HT1080 (cell line): Measurements from ENCODE around the gene TSPAN14. TPM values are rescaled to one million over a fixed set of nuclear protein-coding genes. Genes with fewer than 3 reads are reported as not detected.

Experiments
- DNase-seq: peaks from one replicate; pipeline ENCODE4 v3.0.0-alpha.2; 2015; ENCODE audit warnings: low read depth
- total RNA-seq: library from RNA; depleted of rRNA; stranded (reverse); fragments of >200 nt; shearing (Covaris generic); gene quantifications from 2 replicates; pipeline ENCODE4 v1.2.3, GENCODE V29; 2014

The TSPAN14 gene
- total RNA-seq, 1 experiment from 2014 or later: 43.1 TPM

GRCh38 chr10:80454513-80455460, 677 bp downstream of the TSPAN14 start:
- no peak for DNase-seq

DNA sequence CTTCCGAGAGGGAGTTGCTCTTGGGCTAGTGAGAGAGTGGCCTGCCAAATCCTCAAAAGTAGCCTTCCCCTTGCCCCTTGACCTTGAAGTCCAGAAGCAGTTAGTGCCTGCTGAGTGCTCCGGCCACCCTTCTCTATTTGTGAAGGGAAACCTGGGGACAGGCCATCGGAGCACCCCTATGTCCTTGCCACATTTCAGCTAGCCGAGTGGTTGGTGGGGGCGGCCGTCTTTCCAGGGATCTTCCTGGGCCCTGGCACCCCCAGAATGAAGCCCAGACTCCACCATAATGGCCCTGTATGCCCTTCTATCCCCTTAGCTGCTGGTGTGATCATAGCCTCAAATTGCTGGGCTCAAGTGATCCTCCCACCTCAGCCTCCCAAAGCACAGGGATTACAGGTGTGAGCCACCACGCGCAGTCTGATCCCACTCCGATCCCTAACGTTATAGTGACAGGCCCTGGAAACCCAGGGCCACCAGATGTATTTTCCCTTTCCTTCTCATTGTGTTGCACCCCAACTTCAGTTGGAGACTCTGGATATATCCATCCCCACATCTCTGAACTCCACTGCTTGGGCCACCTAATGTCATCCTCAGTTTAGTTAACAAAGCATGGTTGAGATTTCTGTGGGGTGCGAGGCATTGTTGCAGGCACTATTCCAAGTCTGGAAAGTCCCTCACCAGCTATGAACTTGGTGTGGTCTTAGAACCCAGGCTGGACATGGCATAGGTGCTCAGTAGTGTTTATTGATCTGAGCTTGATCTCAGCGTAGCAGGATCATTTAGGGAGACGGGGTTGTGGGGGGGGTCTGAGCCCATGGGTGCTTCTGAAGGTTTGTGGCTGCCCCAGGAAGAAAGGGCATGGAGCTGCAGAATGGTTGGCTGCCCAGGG, 1.6 kb downstream of the TSPAN14 start:
- no peak for DNase-seq

DNA sequence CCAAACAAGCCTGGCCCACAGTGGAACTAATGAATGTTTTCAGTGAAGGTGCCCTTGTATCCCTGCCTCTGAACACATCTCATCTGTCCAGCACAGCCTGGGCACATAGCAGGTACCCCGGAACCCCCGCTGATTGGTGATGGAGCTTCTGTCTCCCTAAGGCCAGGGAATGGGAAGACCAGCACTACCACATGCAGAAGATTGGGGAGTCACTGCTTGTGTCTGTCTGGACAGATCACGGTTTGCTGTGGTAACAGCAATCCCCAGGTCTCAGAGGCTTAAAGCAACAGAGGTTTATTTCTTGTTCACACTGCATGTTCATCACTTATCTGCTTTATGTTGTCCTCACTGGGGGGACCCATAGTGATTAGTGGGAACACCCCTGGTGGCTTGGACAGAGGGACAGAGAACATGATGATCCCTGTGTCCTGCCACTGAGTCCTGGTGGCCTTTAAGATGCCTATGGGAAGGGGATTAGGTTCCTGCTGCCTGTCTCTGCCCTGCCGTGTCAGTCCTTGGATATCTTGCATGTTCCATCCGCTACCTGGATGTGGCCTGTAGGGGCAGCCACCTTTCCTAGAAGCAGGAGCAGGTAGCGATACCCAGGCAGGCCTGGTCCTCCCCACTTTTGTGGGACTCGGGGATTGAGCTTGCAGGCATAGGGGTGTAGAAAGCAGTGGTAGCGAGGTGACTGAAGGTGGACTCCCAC, 3.6 kb downstream of the TSPAN14 start:
- DNase-seq: no peak

- no peak for DNase-seq
Measured at GRCh38 chr10:80458263-80458625, 4.1 kb downstream of the TSPAN14 start.

DNA sequence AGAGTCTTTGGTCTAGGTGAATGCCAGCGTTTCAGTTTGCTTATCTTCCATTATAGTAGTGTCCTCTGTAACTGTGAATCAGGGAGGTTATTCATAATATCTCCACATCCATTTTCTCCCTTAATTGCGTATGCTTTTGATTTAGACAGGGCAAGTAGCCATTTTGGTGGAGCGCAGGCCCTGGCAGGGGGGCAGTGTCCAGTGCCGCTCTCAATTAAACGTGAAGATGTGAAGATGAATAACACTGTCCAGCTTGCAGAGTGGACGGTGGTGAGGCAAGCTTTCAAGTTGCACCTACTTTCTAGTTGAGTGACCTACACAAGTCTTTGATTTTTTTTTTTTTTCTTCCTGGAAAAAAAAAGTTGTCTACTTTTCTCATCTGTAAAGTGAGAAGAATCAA, 4.5 kb downstream of the TSPAN14 start:
- no peak for DNase-seq

DNA sequence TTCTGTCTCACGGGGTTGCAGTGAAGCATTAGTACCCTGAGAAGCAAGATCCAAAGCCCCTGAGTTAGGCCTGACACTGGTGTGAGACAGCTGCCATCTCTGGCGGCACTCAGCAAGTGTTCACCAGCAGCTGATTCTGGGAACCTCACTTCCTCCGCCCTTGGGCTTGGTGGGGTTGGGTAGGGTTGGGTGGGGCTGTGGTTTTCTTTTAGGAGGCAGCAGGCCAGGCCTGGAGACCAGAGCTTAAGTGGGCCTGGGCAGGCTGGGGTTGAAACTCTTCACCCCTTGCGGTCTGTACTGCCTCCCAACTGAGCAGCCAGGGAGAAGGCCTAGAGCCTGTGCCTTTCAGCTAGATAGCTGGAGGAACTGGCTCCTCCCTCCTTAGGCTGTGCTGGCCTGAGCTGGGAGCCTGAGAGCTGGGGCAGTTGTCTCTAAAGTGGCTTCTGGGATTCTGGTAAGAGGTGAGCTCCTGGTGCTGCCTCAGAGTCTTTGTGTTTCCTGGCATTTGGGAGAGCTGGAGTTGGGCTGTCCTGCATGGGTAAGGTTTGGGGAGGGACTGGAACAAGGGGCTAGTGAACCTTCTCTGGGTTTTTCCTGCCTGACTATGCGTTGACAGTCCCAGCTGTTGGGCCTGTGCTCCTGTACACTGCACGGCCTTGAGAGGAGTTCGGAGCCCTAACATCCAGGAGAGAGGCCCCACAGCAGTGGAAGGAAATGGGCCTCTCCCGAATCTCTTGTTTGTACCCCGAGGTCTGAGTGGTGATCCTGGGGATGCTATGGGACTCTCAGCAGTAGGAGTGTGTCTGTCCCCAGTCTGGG, 5.1 kb downstream of the TSPAN14 start:
- peak; percentile 93 for DNase-seq

DNA sequence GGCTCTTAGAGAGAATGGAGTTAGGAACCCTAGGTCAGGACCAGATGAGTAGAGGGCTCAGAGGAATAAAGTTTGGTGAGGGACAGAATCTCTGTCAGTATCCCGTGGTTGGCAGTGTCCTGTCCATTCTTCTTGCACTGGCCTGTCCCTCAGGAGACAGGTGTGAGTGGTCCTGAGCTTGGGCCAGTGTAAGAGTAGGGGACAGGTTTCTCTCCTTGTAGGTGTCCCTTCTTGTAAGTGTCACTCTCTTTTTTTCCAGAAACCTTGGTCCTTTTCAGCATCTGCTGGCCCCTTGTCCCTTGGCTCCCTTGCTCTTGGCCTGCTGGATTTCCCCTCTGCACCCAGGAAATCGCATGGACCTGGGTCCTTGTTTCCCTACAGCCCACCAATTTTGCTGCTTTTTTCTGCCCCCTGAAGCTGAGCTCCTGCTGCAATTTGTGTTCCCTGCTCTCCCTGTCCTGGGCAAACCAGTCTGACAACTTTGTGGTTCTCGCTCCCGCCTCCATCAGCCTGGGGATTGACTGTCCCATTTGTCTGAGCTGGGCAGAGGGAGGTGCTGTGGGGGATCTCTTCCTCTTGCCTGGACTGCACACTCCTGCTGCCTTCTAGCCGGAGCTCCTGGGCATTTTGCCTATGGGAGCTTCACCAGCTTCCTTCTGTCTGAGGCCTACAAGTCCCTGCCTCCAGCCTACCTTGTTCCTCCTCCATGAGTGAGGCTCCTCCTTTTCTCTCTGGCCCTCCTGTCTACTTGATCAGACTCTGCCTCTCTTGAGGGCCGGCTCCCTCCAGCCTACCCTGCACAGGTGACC, 6.5 kb downstream of the TSPAN14 start:
- peak; percentile 45 for DNase-seq

DNA sequence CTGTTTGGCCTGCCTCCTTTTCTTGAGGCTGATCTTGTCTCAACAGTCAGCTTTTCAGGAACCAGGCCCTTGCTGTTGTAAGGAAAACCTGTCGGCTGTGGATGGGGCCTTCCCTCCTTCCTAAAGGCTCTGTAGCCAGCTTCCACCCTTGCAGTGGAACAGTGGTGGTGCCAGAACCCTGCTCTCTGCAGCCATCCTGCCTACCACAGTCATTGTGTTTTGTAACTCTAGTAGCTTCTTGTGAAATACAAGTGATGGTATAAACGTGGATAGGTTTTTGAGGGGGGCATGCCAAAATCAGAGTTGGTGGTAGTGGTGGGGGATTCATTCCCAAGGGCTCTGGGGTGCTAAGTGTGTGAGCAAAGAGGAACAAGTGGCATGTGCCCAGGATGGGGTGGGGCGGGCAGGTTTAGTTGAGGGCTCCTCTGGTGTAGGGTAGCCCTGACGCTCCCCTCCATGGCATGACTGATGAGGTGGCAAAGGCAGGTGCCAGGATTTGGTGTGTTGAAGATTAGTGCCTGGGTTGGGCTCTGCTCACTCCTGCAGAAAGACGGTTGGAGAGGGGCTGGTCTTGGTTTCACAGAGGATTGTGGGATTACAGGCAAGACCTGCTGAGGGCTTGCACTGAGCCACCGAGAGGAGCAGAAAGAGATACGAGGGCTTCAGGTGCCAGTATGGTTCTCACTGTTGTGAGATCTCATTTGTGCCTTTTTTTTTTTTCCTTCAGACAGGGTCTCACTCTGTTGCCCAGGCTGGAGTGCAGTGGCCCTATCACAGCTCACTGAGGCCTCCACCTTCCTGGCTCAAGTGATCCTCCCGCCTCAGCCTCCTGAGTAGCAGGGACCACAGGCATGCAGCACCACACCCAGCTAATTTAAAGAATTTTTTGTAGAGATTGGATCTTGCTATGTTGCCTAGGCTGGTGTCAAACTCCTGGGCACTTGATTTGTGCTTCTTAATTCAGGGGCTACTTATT, 7.4 kb downstream of the TSPAN14 start:
- no peak for DNase-seq

- DNase-seq: no peak
Measured at GRCh38 chr10:80462299-80462980, 8.3 kb downstream of the TSPAN14 start.

DNA sequence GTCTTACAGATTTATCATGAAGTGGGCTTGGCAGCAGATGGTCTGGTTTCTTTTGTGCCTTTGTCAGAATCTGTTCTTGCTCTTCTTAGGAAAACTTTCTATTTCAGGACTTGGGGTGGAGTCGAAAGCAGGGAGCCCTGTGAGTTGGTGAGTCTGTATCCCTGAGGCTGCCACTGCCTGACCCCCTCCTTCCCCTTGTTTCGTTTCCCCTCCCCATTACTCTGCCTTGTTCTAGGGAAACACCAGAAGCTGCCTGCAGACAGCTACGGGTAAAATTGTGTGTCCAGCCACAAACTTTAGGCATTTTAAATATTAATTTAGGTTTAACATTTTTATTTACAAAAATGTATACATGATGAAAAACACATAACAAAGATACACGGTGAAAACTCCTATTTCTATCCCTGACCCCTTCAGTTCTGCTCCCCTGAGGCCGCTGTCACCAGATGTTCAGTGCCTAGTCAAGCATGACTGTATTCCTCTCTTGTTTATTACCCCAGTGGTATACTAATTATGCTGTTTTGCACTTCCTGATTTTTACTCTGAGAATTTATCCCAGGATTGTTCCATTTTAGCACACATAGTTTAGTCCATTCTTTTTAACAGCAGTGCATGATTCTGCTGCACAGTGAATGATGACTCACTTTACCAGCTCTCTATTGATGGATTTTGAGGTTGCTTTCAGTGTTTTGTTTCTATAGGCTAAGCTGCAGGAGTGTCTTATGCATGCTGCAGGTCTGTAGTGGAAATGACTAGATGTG, 9.1 kb downstream of the TSPAN14 start:
- DNase-seq: peak; percentile 65

DNA sequence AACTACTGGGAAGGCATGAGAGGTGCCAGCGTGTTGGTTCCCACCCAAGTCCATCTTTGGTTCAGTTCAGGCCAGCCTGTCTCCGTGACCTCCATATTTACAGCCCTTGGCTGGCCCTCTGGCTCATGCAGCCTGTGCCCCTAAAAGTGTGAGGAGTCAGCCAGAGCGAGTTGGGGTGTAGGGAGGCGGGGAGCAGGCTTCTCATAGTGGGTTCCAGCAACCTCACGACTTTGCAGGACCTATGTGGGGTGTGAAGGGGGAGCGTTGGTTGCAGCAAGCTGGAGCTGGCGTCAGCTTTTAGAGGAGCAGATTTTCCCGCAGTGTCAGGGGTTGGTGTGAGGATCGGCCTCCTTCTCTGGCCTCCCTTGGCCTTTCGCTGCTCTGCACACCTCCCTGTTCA, 9.8 kb downstream of the TSPAN14 start:
- DNase-seq: no peak

- DNase-seq: peak; percentile 38
Measured at GRCh38 chr10:80464557-80465450, 10.7 kb downstream of the TSPAN14 start.

DNA sequence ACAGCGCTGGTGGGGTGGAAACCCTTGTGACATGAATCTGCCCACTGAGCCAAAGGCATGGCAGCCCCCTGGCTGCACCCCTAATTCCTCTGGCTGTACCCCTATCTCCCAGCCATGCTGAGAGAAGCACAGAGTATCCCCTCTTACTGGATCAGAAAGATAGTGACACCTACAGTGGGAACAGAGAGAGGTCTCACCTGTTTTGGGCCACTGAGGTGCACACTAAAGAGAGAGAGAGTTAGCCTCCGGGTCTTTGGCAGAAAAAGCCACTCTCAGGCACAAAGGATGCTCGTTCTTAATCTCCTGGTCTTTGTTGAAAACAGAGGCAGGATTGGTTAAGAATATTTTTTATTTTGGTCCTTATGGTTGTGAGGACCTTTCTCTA, 11.3 kb downstream of the TSPAN14 start:
- no peak for DNase-seq

- no peak for DNase-seq
Measured at GRCh38 chr10:80465839-80466590, 11.9 kb downstream of the TSPAN14 start.

GRCh38 chr10:80466724-80467326, 12.7 kb downstream of the TSPAN14 start:
- DNase-seq: no peak
